Liver (tissue), 3 donors: Measurements from ENCODE around the gene EP300.

Source experiments
- CTCF ChIP-seq: fragments of 150-350 bp; IDR thresholded peaks from 2 replicates; pipeline ENCODE4 v1.5.1; 2017; ENCODE audit warnings: improper control_type of control experiment, low read depth, low read length; ENCODE audit not compliant: missing input control
- FOXA1 ChIP-seq: IDR thresholded peaks from 2 replicates; pipeline ENCODE4 v1.6.1; 2016; ENCODE audit warnings: antibody characterized with exemption
- JUND ChIP-seq, 2 donors: IDR thresholded peaks; 2 replicates each; pipeline ENCODE4 v1.6.1; 2016; ENCODE audit warnings: antibody characterized with exemption in 2 of 2
- MAX ChIP-seq: IDR thresholded peaks from 2 replicates; pipeline ENCODE4 v1.6.1; 2016; ENCODE audit warnings: antibody characterized with exemption
- RAD21 ChIP-seq, 2 donors: IDR thresholded peaks; 2 replicates each; pipeline ENCODE4 v1.6.1; 2016; ENCODE audit warnings: antibody characterized with exemption in 2 of 2, mild to moderate bottlenecking in 2 of 2
- REST ChIP-seq: IDR thresholded peaks from 2 replicates; pipeline ENCODE4 v1.6.1; 2016; ENCODE audit warnings: antibody characterized with exemption, mild to moderate bottlenecking
- RXRA ChIP-seq, 2 donors: IDR thresholded peaks; 2 replicates each; pipeline ENCODE4 v1.6.1; 2017 to 2018; ENCODE audit warnings: antibody characterized with exemption in 2 of 2, mild to moderate bottlenecking in 1 of 2
- TAF1 ChIP-seq: conservative IDR thresholded peaks from 2 replicates; pipeline ENCODE4 v1.6.1; 2016; ENCODE audit warnings: antibody characterized with exemption, mild to moderate bottlenecking
- ZBTB33 ChIP-seq: IDR thresholded peaks from 2 replicates; pipeline ENCODE4 v1.6.1; 2016; ENCODE audit warnings: antibody characterized with exemption
- donor health status: healthy.
- donor health status: healthy.

- TF ChIP-seq TAF1 (no peak), CTCF (no peak), ZBTB33 (no peak), JUND (IDR thresholded peaks at IDR 0.05) (no peak), RXRA (IDR thresholded peaks at IDR 0.05) (no peak), REST (no peak), FOXA1 (no peak), MAX (no peak), RAD21 (IDR thresholded peaks at IDR 0.05) (no peak)
Observed at GRCh38 chr22:41203118-41203517, 110.7 kb downstream of the EP300 start.
